Measurements from ENCODE around the gene WSB1. TPM values are rescaled to one million over a fixed set of nuclear protein-coding genes. Genes with fewer than 3 reads are reported as not detected.

WSB1 gene
- total and polyA plus RNA-seq, 10 donors: 54.7 to 641 (median 408) TPM

DNA sequence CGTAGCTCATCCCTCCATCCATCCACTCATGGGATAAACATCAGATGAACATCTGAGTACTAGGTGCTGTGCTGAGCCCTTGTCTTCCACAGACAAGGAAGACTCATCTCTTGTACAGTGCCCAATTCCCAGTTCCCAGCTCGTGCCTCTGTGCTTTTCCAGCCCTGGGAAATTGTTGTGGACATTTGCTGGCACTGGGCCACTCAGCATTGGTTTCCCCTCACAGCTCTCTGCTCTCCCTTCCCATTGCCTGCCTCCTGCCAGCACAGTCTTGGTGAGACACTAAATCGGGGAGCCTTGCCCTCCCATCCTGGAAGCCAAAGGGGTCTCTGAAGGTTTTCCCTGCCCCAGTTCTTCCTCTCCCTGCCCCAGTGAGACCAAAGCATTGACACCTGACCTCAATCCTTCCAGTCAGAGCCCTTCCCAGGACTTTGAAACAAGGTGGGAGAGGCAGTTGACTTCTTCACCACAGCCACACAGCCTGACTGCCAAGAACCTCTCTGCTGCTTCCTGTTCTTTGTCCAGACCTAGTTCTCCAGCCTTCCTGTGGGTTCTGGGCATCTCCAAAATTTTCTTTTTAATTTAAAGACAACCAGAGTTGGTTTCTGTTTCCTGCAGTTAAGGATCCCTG lies 50.2 kb downstream of the WSB1 start:
- DNase-seq: no peak
- Histone ChIP-seq H3K4me1 (peaks cover 7 to 69% (median 20%) of the 10 kb centered on the region in 6 donors), H3K27me3 (replicated peaks in 1 of 7) (no peaks in the 10 kb centered on the region), H3K27ac (no peak overlapping the region), H3K36me3 (no peaks in the 10 kb centered on the region), H3K4me3 (no peak overlapping the region), H3K9me3 (no peaks in the 10 kb centered on the region)
- WGBS, 5 donors: 21 to 57% (median 35%) methylated on average over 3 of the region's 3 CpGs
- intact Hi-C loops (cut with DNase I; ENCODE audit: low total_unique reads): no loop called here
- TF ChIP-seq, protein P1, sequence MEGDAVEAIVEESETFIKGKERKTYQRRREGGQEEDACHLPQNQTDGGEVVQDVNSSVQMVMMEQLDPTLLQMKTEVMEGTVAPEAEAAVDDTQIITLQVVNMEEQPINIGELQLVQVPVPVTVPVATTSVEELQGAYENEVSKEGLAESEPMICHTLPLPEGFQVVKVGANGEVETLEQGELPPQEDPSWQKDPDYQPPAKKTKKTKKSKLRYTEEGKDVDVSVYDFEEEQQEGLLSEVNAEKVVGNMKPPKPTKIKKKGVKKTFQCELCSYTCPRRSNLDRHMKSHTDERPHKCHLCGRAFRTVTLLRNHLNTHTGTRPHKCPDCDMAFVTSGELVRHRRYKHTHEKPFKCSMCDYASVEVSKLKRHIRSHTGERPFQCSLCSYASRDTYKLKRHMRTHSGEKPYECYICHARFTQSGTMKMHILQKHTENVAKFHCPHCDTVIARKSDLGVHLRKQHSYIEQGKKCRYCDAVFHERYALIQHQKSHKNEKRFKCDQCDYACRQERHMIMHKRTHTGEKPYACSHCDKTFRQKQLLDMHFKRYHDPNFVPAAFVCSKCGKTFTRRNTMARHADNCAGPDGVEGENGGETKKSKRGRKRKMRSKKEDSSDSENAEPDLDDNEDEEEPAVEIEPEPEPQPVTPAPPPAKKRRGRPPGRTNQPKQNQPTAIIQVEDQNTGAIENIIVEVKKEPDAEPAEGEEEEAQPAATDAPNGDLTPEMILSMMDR (IDR thresholded peaks at IDR 0.05 in 8 of 11, conservative IDR thresholded peaks at IDR 0.05 in 3 of 11): no peak
- TF ChIP-seq POLR2AphosphoS5 (IDR thresholded peaks at IDR 0.05) (no peak), POLR2A (IDR thresholded peaks at IDR 0.05) (no peak)

- no peak for TF ChIP-seq POLR2AphosphoS5 (IDR thresholded peaks at IDR 0.05)
- TF ChIP-seq, protein P1 (IDR thresholded peaks at IDR 0.05 in 8 of 11, conservative IDR thresholded peaks at IDR 0.05 in 3 of 11): no peak
- TF ChIP-seq POLR2A (IDR thresholded peaks at IDR 0.05): no peak
- Histone ChIP-seq H3K27ac (peak overlapping the region in 1 of 8 donors; percentile 13), H3K36me3 (no peaks in the 10 kb centered on the region), H3K4me3 (no peak overlapping the region), H3K9me3 (no peaks in the 10 kb centered on the region), H3K27me3 (replicated peaks in 1 of 7) (no peaks in the 10 kb centered on the region), H3K4me1 (peaks cover 7 to 65% (median 21%) of the 10 kb centered on the region in 6 donors)
- WGBS, 5 donors: 75 to 80% (median 77%) methylated on average over 17 of the region's 17 CpGs
- DNase-seq: no peak
- intact Hi-C loops (cut with DNase I; ENCODE audit: low total_unique reads): no loop called here
Measured at GRCh38 chr17:27345141-27345904, 51.4 kb downstream of the WSB1 start.

DNA sequence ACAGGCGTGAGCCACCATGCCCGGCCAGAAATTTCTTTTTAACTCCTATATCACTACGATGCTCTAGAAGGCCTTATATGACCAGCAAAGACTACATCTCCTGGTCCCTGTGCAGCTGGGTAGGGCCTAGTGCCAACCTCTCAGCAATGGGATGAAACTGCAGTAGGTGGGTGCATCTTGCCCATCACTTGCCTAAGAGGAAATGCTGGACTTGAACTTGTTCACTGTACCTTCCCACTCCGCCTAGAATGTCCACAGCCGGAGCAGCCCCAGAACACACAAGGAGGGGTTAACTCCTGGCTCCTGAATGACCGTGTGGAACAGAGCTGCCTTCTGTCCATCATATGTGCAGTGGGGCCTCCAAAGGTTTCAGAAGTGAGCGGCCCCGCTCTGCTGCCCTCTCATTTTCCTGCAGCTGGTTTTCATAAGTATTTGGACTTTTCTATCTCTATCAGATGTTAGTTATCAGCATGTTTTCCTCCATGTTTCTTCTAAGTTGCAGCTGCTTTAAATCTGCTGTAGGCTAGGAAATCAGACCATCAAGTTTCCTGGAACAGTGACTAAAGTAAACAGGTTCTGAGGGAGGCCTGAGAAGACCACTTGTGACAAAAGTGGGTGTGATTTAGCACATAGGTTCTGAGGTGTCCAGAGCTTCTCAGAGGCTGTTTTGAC lies 52.5 kb downstream of the WSB1 start:
- Histone ChIP-seq H3K27ac (peak overlapping the region in 3 of 8 donors; percentile 7 to 28 (median 13)), H3K4me3 (no peak overlapping the region), H3K9me3 (no peaks in the 10 kb centered on the region), H3K36me3 (no peaks in the 10 kb centered on the region), H3K4me1 (peaks cover 7 to 54% (median 21%) of the 10 kb centered on the region in 6 donors), H3K27me3 (replicated peaks in 1 of 7) (no peaks in the 10 kb centered on the region)
- 82 to 96% (median 90%) methylated on average over 8 of the region's 8 CpGs for WGBS, 5 donors
- no peak for DNase-seq
- intact Hi-C loops (cut with DNase I; ENCODE audit: low total_unique reads): no loop called here
- TF ChIP-seq, protein P1 (IDR thresholded peaks at IDR 0.05 in 8 of 11, conservative IDR thresholded peaks at IDR 0.05 in 3 of 11): no peak
- no peak for TF ChIP-seq POLR2A (IDR thresholded peaks at IDR 0.05)
- no peak for TF ChIP-seq POLR2AphosphoS5 (IDR thresholded peaks at IDR 0.05)

Measured in spleen (tissue), 11 donors.